HEK293 (cell line): ENCODE measurements around the gene LCN12.

ENCODE experiments used
- BCL11B ChIP-seq: fragments of 450-650 bp; formaldehyde crosslinking; IDR thresholded peaks from 2 replicates; pipeline ENCODE4 v1.5.1; 2016; ENCODE audit warnings: low read depth, missing biosample characterization, missing genetic modification characterization
- SP3 ChIP-seq: fragments of 450-650 bp; formaldehyde crosslinking; IDR thresholded peaks from 2 replicates; pipeline ENCODE4 v1.5.1; 2016; ENCODE audit warnings: missing biosample characterization, missing genetic modification characterization
- YY2 ChIP-seq: fragments of 450-650 bp; formaldehyde crosslinking; IDR thresholded peaks from 2 replicates; pipeline ENCODE4 v1.5.1; 2016; ENCODE audit warnings: missing biosample characterization, missing genetic modification characterization
- ZBTB17 ChIP-seq: fragments of 450-650 bp; formaldehyde crosslinking; IDR thresholded peaks from 2 replicates; pipeline ENCODE4 v1.5.1; 2016; ENCODE audit warnings: missing biosample characterization, missing genetic modification characterization
- ZBTB21 ChIP-seq: fragments of 450-650 bp; formaldehyde crosslinking; IDR thresholded peaks from 2 replicates; pipeline ENCODE4 v1.5.1; 2017; ENCODE audit warnings: missing biosample characterization, missing genetic modification characterization
- ZIC2 ChIP-seq: fragments of 450-650 bp; formaldehyde crosslinking; IDR thresholded peaks from 2 replicates; pipeline ENCODE4 v1.5.1; 2016; ENCODE audit warnings: missing biosample characterization, missing genetic modification characterization
- ZNF114 ChIP-seq: fragments of 450-650 bp; formaldehyde crosslinking; IDR thresholded peaks from 2 replicates; pipeline ENCODE4 v1.5.0; 2017; ENCODE audit warnings: missing biosample characterization, missing genetic modification characterization
- ZNF140 ChIP-seq: fragments of 450-650 bp; formaldehyde crosslinking; IDR thresholded peaks from 2 replicates; pipeline ENCODE4 v1.5.1; 2016; ENCODE audit warnings: missing biosample characterization, missing genetic modification characterization
- ZNF146 ChIP-seq: fragments of 450-650 bp; formaldehyde crosslinking; IDR thresholded peaks from 2 replicates; pipeline ENCODE4 v1.5.1; 2016; ENCODE audit warnings: missing biosample characterization, missing genetic modification characterization
- ZNF335 ChIP-seq: fragments of 450-650 bp; formaldehyde crosslinking; conservative IDR thresholded peaks from 2 replicates; pipeline ENCODE4 v1.5.1; 2016; ENCODE audit warnings: missing biosample characterization, missing genetic modification characterization
- ZNF48 ChIP-seq: fragments of 450-650 bp; formaldehyde crosslinking; IDR thresholded peaks from 2 replicates; pipeline ENCODE4 v1.5.1; 2016; ENCODE audit warnings: missing biosample characterization, missing genetic modification characterization
- ZNF510 ChIP-seq: fragments of 450-650 bp; formaldehyde crosslinking; IDR thresholded peaks from 2 replicates; pipeline ENCODE4 v1.5.1; 2018; ENCODE audit warnings: mild to moderate bottlenecking, missing genetic modification characterization, missing biosample characterization; ENCODE audit not compliant: insufficient replicate concordance
- ZNF561 ChIP-seq: fragments of 450-650 bp; IDR thresholded peaks from 2 replicates; pipeline ENCODE4 v1.5.1; 2018; ENCODE audit warnings: missing biosample characterization, missing genetic modification characterization, borderline replicate concordance
- ZNF610 ChIP-seq: fragments of 450-650 bp; formaldehyde crosslinking; IDR thresholded peaks from 2 replicates; pipeline ENCODE4 v1.5.1; 2016; ENCODE audit warnings: missing biosample characterization, missing genetic modification characterization, borderline replicate concordance
- ZNF621 ChIP-seq: fragments of 450-650 bp; formaldehyde crosslinking; IDR thresholded peaks from 2 replicates; pipeline ENCODE4 v1.5.1; 2017; ENCODE audit warnings: missing biosample characterization, missing genetic modification characterization
- ZNF623 ChIP-seq: fragments of 450-650 bp; formaldehyde crosslinking; IDR thresholded peaks from 2 replicates; pipeline ENCODE4 v1.5.1; 2016; ENCODE audit warnings: missing biosample characterization, missing genetic modification characterization
- ZNF658 ChIP-seq: fragments of 450-650 bp; formaldehyde crosslinking; IDR thresholded peaks from 2 replicates; pipeline ENCODE4; 2016; ENCODE audit warnings: missing biosample characterization, missing genetic modification characterization
- ZNF76 ChIP-seq: fragments of 450-650 bp; formaldehyde crosslinking; IDR thresholded peaks from 2 replicates; pipeline ENCODE4; 2016; ENCODE audit warnings: low read depth, missing biosample characterization, missing genetic modification characterization, borderline replicate concordance
- ZNF777 ChIP-seq: fragments of 450-650 bp; formaldehyde crosslinking; IDR thresholded peaks from 2 replicates; pipeline ENCODE4 v1.5.1; 2017; ENCODE audit warnings: missing biosample characterization, missing genetic modification characterization, borderline replicate concordance
- ZSCAN16 ChIP-seq: fragments of 450-650 bp; formaldehyde crosslinking; IDR thresholded peaks from 2 replicates; pipeline ENCODE4 v1.5.1; 2016; ENCODE audit warnings: missing biosample characterization, missing genetic modification characterization
- ZSCAN30 ChIP-seq: fragments of 450-650 bp; IDR thresholded peaks from 2 replicates; pipeline ENCODE4 v1.5.1; 2018; ENCODE audit warnings: missing biosample characterization, mild to moderate bottlenecking, missing genetic modification characterization, moderate library complexity
- TF ChIP-seq, protein P1 (sequence below): fragments of 450-650 bp; formaldehyde crosslinking; IDR thresholded peaks from 2 replicates; pipeline ENCODE4 v1.5.1; 2017; ENCODE audit warnings: missing biosample characterization, missing genetic modification characterization
- TF ChIP-seq, protein P2 (sequence below): fragments of 450-650 bp; formaldehyde crosslinking; IDR thresholded peaks from 2 replicates; pipeline ENCODE4 v1.5.1; 2016; ENCODE audit warnings: missing biosample characterization, missing genetic modification characterization, borderline replicate concordance
- TF ChIP-seq, protein P3 (sequence below): fragments of 450-650 bp; formaldehyde crosslinking; IDR thresholded peaks from 2 replicates; pipeline ENCODE4 v1.5.1; 2016; ENCODE audit warnings: missing biosample characterization, missing genetic modification characterization, borderline replicate concordance
- TF ChIP-seq, protein P4 (sequence below): fragments of 450-650 bp; formaldehyde crosslinking; IDR thresholded peaks from 2 replicates; pipeline ENCODE4 v1.5.1; 2016; ENCODE audit warnings: missing biosample characterization, missing genetic modification characterization, borderline replicate concordance
- TF ChIP-seq, protein P5 (sequence below): fragments of 450-650 bp; IDR thresholded peaks from 2 replicates; pipeline ENCODE4 v1.5.1; 2018; ENCODE audit warnings: missing biosample characterization, mild to moderate bottlenecking, missing genetic modification characterization

Gene LCN12

GRCh38 chr9:136991993-136992818 is 40.1 kb downstream of the LCN12 start, which contains the start of gene PAXX (continued):
- no peak for TF ChIP-seq ZNF48 (tag by site-specific recombination)
- peak; percentile 75 for TF ChIP-seq ZBTB17 (tag by site-specific recombination)
- TF ChIP-seq ZNF621 (tag by site-specific recombination) = no peak
- TF ChIP-seq, protein P1, sequence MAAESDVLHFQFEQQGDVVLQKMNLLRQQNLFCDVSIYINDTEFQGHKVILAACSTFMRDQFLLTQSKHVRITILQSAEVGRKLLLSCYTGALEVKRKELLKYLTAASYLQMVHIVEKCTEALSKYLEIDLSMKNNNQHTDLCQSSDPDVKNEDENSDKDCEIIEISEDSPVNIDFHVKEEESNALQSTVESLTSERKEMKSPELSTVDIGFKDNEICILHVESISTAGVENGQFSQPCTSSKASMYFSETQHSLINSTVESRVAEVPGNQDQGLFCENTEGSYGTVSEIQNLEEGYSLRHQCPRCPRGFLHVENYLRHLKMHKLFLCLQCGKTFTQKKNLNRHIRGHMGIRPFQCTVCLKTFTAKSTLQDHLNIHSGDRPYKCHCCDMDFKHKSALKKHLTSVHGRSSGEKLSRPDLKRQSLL = no peak
- TF ChIP-seq ZIC2 (tag by site-specific recombination) = peak; percentile 54
- no peak for TF ChIP-seq ZNF623 (tag by site-specific recombination)
- TF ChIP-seq ZNF335 = peak; percentile 97
- TF ChIP-seq ZNF777 (tag by site-specific recombination) = peak; percentile 34; the same call in 1 of the 2 replicates
- TF ChIP-seq, protein P2, sequence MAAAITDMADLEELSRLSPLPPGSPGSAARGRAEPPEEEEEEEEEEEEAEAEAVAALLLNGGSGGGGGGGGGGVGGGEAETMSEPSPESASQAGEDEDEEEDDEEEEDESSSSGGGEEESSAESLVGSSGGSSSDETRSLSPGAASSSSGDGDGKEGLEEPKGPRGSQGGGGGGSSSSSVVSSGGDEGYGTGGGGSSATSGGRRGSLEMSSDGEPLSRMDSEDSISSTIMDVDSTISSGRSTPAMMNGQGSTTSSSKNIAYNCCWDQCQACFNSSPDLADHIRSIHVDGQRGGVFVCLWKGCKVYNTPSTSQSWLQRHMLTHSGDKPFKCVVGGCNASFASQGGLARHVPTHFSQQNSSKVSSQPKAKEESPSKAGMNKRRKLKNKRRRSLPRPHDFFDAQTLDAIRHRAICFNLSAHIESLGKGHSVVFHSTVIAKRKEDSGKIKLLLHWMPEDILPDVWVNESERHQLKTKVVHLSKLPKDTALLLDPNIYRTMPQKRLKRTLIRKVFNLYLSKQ = no peak
- no peak for TF ChIP-seq ZNF146 (tag by site-specific recombination)
- TF ChIP-seq ZNF140 (tag by site-specific recombination) = no peak
- TF ChIP-seq, protein P3, sequence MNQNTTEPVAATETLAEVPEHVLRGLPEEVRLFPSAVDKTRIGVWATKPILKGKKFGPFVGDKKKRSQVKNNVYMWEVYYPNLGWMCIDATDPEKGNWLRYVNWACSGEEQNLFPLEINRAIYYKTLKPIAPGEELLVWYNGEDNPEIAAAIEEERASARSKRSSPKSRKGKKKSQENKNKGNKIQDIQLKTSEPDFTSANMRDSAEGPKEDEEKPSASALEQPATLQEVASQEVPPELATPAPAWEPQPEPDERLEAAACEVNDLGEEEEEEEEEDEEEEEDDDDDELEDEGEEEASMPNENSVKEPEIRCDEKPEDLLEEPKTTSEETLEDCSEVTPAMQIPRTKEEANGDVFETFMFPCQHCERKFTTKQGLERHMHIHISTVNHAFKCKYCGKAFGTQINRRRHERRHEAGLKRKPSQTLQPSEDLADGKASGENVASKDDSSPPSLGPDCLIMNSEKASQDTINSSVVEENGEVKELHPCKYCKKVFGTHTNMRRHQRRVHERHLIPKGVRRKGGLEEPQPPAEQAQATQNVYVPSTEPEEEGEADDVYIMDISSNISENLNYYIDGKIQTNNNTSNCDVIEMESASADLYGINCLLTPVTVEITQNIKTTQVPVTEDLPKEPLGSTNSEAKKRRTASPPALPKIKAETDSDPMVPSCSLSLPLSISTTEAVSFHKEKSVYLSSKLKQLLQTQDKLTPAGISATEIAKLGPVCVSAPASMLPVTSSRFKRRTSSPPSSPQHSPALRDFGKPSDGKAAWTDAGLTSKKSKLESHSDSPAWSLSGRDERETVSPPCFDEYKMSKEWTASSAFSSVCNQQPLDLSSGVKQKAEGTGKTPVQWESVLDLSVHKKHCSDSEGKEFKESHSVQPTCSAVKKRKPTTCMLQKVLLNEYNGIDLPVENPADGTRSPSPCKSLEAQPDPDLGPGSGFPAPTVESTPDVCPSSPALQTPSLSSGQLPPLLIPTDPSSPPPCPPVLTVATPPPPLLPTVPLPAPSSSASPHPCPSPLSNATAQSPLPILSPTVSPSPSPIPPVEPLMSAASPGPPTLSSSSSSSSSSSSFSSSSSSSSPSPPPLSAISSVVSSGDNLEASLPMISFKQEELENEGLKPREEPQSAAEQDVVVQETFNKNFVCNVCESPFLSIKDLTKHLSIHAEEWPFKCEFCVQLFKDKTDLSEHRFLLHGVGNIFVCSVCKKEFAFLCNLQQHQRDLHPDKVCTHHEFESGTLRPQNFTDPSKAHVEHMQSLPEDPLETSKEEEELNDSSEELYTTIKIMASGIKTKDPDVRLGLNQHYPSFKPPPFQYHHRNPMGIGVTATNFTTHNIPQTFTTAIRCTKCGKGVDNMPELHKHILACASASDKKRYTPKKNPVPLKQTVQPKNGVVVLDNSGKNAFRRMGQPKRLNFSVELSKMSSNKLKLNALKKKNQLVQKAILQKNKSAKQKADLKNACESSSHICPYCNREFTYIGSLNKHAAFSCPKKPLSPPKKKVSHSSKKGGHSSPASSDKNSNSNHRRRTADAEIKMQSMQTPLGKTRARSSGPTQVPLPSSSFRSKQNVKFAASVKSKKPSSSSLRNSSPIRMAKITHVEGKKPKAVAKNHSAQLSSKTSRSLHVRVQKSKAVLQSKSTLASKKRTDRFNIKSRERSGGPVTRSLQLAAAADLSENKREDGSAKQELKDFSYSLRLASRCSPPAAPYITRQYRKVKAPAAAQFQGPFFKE = no peak
- TF ChIP-seq ZSCAN16 (tag by site-specific recombination) = peak; percentile 64
- TF ChIP-seq, protein P4, sequence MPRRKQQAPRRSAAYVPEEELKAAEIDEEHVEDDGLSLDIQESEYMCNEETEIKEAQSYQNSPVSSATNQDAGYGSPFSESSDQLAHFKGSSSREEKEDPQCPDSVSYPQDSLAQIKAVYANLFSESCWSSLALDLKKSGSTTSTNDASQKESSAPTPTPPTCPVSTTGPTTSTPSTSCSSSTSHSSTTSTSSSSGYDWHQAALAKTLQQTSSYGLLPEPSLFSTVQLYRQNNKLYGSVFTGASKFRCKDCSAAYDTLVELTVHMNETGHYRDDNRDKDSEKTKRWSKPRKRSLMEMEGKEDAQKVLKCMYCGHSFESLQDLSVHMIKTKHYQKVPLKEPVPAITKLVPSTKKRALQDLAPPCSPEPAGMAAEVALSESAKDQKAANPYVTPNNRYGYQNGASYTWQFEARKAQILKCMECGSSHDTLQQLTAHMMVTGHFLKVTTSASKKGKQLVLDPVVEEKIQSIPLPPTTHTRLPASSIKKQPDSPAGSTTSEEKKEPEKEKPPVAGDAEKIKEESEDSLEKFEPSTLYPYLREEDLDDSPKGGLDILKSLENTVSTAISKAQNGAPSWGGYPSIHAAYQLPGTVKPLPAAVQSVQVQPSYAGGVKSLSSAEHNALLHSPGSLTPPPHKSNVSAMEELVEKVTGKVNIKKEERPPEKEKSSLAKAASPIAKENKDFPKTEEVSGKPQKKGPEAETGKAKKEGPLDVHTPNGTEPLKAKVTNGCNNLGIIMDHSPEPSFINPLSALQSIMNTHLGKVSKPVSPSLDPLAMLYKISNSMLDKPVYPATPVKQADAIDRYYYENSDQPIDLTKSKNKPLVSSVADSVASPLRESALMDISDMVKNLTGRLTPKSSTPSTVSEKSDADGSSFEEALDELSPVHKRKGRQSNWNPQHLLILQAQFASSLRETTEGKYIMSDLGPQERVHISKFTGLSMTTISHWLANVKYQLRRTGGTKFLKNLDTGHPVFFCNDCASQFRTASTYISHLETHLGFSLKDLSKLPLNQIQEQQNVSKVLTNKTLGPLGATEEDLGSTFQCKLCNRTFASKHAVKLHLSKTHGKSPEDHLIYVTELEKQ (tag by site-specific recombination) = no peak
- TF ChIP-seq ZNF76 = peak; percentile 85
- TF ChIP-seq ZBTB21 (tag by site-specific recombination) = no peak
- no peak for TF ChIP-seq ZNF510 (tag by site-specific recombination)
- peak; percentile 76 for TF ChIP-seq YY2 (tag by site-specific recombination)
- TF ChIP-seq, protein P5, sequence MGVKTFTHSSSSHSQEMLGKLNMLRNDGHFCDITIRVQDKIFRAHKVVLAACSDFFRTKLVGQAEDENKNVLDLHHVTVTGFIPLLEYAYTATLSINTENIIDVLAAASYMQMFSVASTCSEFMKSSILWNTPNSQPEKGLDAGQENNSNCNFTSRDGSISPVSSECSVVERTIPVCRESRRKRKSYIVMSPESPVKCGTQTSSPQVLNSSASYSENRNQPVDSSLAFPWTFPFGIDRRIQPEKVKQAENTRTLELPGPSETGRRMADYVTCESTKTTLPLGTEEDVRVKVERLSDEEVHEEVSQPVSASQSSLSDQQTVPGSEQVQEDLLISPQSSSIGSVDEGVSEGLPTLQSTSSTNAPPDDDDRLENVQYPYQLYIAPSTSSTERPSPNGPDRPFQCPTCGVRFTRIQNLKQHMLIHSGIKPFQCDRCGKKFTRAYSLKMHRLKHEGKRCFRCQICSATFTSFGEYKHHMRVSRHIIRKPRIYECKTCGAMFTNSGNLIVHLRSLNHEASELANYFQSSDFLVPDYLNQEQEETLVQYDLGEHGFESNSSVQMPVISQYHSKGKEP = no peak
- peak; percentile 75 for TF ChIP-seq ZSCAN30
- TF ChIP-seq ZNF561 = no peak; the same call in 1 of the 2 replicates
- TF ChIP-seq ZNF114 (tag by site-specific recombination) = no peak
- TF ChIP-seq ZNF658 = no peak
- TF ChIP-seq ZNF610 = peak; percentile 72; the same call in 1 of the 2 replicates
- 0 out of 2 replicates have a peak, but pooled peaks have one; percentile 11 for TF ChIP-seq BCL11B (tag by site-specific recombination)
- TF ChIP-seq SP3 = peak; percentile 75; the same call in 1 of the 2 replicates
